ENCODE measurements around the gene HNRNPR. TPM values are rescaled to one million over a fixed set of nuclear protein-coding genes. Genes with fewer than 3 reads are reported as not detected.

HNRNPR gene
- total and polyA plus RNA-seq, 2 of the 8 experiments (the other 6 are each of a cell fraction or from before 2014, with no cell fraction given), result 110 to 214 TPM

GRCh38 chr1:23366146-23366545 lies 22.1 kb upstream of the HNRNPR start:
- DNase-seq (ENCODE audit: low read depth in 1 of 2, low spot score in 2 of 2) (no peak), FAIRE-seq (no peak)
- no peak overlapping the region for H2BK12ac ChIP-seq (ENCODE audit: low read depth, low read length)
- H3K36me3 ChIP-seq (ENCODE audit: control insufficient read depth in 2 of 4, insufficient read depth in 4 of 4, low read length in 3 of 4), result peaks cover 0 to 19% (median 8%) of the 10 kb centered on the region in 4 experiments; a peak in 4 of 8 replicates
- no peak overlapping the region for H2AFZ ChIP-seq (ENCODE audit: low read length)
- H3K4me2 ChIP-seq (ENCODE audit: insufficient read depth in 1 of 2, low read depth in 2 of 2, low read length in 2 of 2), result no peak overlapping the region
- POLR2A ChIA-PET (ENCODE audit: partially characterized antibody), result interaction anchor here (1.2 kb wide), 1 partner anchor 22 kb away, joined by 3 read pairs; the partner anchor contains the start of gene HNRNPR
- no peak overlapping the region for H2BK15ac ChIP-seq (ENCODE audit: low read length)
- peaks cover 4 to 5% of the 10 kb centered on the region in 2 experiments for H4K20me1 ChIP-seq (replicated peaks in 1 of 2; ENCODE audit: control insufficient read depth in 1 of 2, insufficient read depth in 2 of 2, low read length in 2 of 2)
- no peak overlapping the region for H3K18ac ChIP-seq (ENCODE audit: extremely low read depth, low read length)
- H3K23ac ChIP-seq (ENCODE audit: insufficient read length), result no peak overlapping the region
- H4K91ac ChIP-seq (replicated peaks; ENCODE audit: insufficient read length, low read length), result no peak overlapping the region
- peaks cover 2 to 4% (median 4%) of the 10 kb centered on the region in 4 experiments; a peak in 6 of 7 replicates for H3K4me1 ChIP-seq (replicated peaks in 1 of 4; ENCODE audit: control insufficient read depth in 3 of 4, insufficient read depth in 4 of 4, low read length in 3 of 4)
- H3K9ac ChIP-seq (replicated peaks in 1 of 4; ENCODE audit: extremely low read depth in 1 of 4, low read depth in 3 of 4, low read length in 3 of 4), result no peak overlapping the region
- no peak overlapping the region for H3K56ac ChIP-seq (replicated peaks; ENCODE audit: insufficient read length, low read depth, low read length)
- no peak overlapping the region for H4K5ac ChIP-seq (ENCODE audit: insufficient read length, low read depth, low read length)
- H4K8ac ChIP-seq (ENCODE audit: extremely low read depth, insufficient read depth, low read length), result no peak overlapping the region
- no peak overlapping the region for H2BK20ac ChIP-seq (ENCODE audit: low read length)
- CTCF ChIA-PET (ENCODE audit: partially characterized antibody), result no interaction called here
- no peak overlapping the region for H2BK120ac ChIP-seq (replicated peaks; ENCODE audit: low read depth, low read length)
- no peak overlapping the region for H3K27ac ChIP-seq (ENCODE audit: low read depth, low read length)
- H3K4me3 ChIP-seq (ENCODE audit: extremely low read depth in 1 of 4, insufficient read depth in 2 of 4, low read depth in 3 of 4, low read length in 4 of 4), result no peak overlapping the region
- H3K79me1 ChIP-seq (ENCODE audit: low read depth, low read length), result no peaks in the 10 kb centered on the region
- H3K9me3 ChIP-seq (ENCODE audit: insufficient read depth in 2 of 2, low read depth in 1 of 2, low read length in 1 of 2), result peaks cover 23 to 37% of the 10 kb centered on the region in 2 experiments
- H2BK5ac ChIP-seq (ENCODE audit: low read depth, low read length), result no peak overlapping the region
- peaks cover 10% of the 10 kb centered on the region for H3K23me2 ChIP-seq (ENCODE audit: low read depth, low read length)
- H3K14ac ChIP-seq (ENCODE audit: insufficient read length), result no peak overlapping the region
- H3K27me3 ChIP-seq (replicated peaks in 1 of 4; ENCODE audit: control insufficient read depth in 3 of 4, extremely low read depth in 1 of 4, insufficient read depth in 3 of 4, low read length in 3 of 4), result peaks cover 44 to 79% (median 64%) of the 10 kb centered on the region in 4 experiments
- 78% methylated on average over 2 of the region's 2 CpGs; no CpG with 5 or more reads in 1 of the 2 experiments for whole genome bisulfite sequencing, 2 experiments (ENCODE audit: extremely low coverage in 1 of 2, insufficient coverage in 1 of 2, insufficient read length in 1 of 2, insufficient replicate concordance in 2 of 2, low coverage in 1 of 2, low lambda C conversion rate in 2 of 2, missing lambda C conversion rate in 1 of 2)
- H2AK5ac ChIP-seq (ENCODE audit: low read depth, low read length), result no peak overlapping the region
- no peaks in the 10 kb centered on the region for H3K79me2 ChIP-seq (ENCODE audit: control insufficient read depth in 1 of 2, insufficient read depth in 2 of 2, low read length in 2 of 2)
- H3K4ac ChIP-seq (replicated peaks; ENCODE audit: insufficient read length, low read depth, low read length), result no peak overlapping the region
- no peak for TF ChIP-seq JUN (IDR thresholded peaks at IDR 0.05; ENCODE audit: low read depth, low read length)
- TF ChIP-seq SIN3A (conservative IDR thresholded peaks at IDR 0.05 in 1 of 2, IDR thresholded peaks at IDR 0.05 in 1 of 2; ENCODE audit: low read depth in 1 of 2, low read length in 2 of 2), result no peak
- no peak for TF ChIP-seq CREB1 (IDR thresholded peaks at IDR 0.05)
- TF ChIP-seq RXRA (IDR thresholded peaks at IDR 0.05; ENCODE audit: insufficient read depth, low read depth, low read length), result no peak
- no peak for TF ChIP-seq EP300 (IDR thresholded peaks at IDR 0.05; ENCODE audit: borderline replicate concordance in 1 of 2, low read depth in 2 of 2, low read length in 2 of 2)
- TF ChIP-seq CBX8 (IDR thresholded peaks at IDR 0.05; ENCODE audit: borderline replicate concordance, low read depth, low read length), result no peak
- no peak for TF ChIP-seq HDAC6 (IDR thresholded peaks at IDR 0.05; ENCODE audit: low read depth, low read length)
- TF ChIP-seq SAP30 (IDR thresholded peaks at IDR 0.05; ENCODE audit: insufficient read depth, insufficient replicate concordance, low read length), result no peak
- no peak for TF ChIP-seq SIRT6 (IDR thresholded peaks at IDR 0.05; ENCODE audit: low read length)
- no peak for TF ChIP-seq SP4 (IDR thresholded peaks at IDR 0.05; ENCODE audit: low read length)
- no peak for TF ChIP-seq BRCA1 (IDR thresholded peaks at IDR 0.05; ENCODE audit: low read depth, low read length)
- no peak for TF ChIP-seq POLR2A (IDR thresholded peaks at IDR 0.05; ENCODE audit: control extremely low read depth in 1 of 2, low read depth in 2 of 2, low read length in 2 of 2)
- no peak for TF ChIP-seq CHD1 (IDR thresholded peaks at IDR 0.05; ENCODE audit: low read depth, low read length)
- no peak for TF ChIP-seq BACH1 (IDR thresholded peaks at IDR 0.05; ENCODE audit: low read length)
- no peak for TF ChIP-seq TBP (IDR thresholded peaks at IDR 0.05; ENCODE audit: low read depth, low read length)
